HG02943 (cell line): Measurements from ENCODE around the gene UQCRC1.

ENCODE experiments used
- ATAC-seq: cut with Tn5 transposase; IDR thresholded peaks from one replicate; pipeline ENCODE4 v1.9.1; 2021; ENCODE audit warnings: mild to moderate bottlenecking, low read depth, moderate library complexity; ENCODE audit not compliant: unreplicated experiment

UQCRC1 gene

GRCh38 chr3:48599509-48600285 is 9.7 kb downstream of the UQCRC1 start:
- no peak for ATAC-seq

GRCh38 chr3:48599077-48599501 is 10.4 kb downstream of the UQCRC1 start:
- no peak for ATAC-seq

- no peak for ATAC-seq
Measured at GRCh38 chr3:48598323-48599076, 10.9 kb downstream of the UQCRC1 start.

GRCh38 chr3:48597408-48597800 is 12.0 kb downstream of the UQCRC1 start:
- no peak for ATAC-seq

GRCh38 chr3:48596676-48597407 is 12.6 kb downstream of the UQCRC1 start:
- ATAC-seq, result no peak

GRCh38 chr3:48596157-48596556 is 13.3 kb downstream of the UQCRC1 start:
- ATAC-seq, result no peak

- no peak for ATAC-seq
Measured at GRCh38 chr3:48595526-48596121, 13.8 kb downstream of the UQCRC1 start.

GRCh38 chr3:48595075-48595525 is 14.3 kb downstream of the UQCRC1 start, which contains the start of gene COL7A1:
Gene COL7A1 (minus strand): TSS chr3:48595329. CDS start chr3:48595159, 170 bp downstream.
- ATAC-seq, result no peak

GRCh38 chr3:48594417-48595049 is 14.9 kb downstream of the UQCRC1 start:
- no peak for ATAC-seq

- ATAC-seq, result no peak
Measured at GRCh38 chr3:48593337-48593736, 16.1 kb downstream of the UQCRC1 start.

- no peak for ATAC-seq
Measured at GRCh38 chr3:48592519-48593087, 16.8 kb downstream of the UQCRC1 start.

- ATAC-seq, result no peak
Measured at GRCh38 chr3:48591886-48592518, 17.4 kb downstream of the UQCRC1 start.

GRCh38 chr3:48591436-48591835 is 18.0 kb downstream of the UQCRC1 start:
- ATAC-seq, result no peak

GRCh38 chr3:48588230-48588629 is 21.2 kb downstream of the UQCRC1 start:
- ATAC-seq, result no peak

GRCh38 chr3:48587686-48588085 is 21.8 kb downstream of the UQCRC1 start:
- no peak for ATAC-seq

GRCh38 chr3:48585411-48585810 is 24.0 kb downstream of the UQCRC1 start:
- no peak for ATAC-seq

GRCh38 chr3:48584836-48585235 is 24.6 kb downstream of the UQCRC1 start:
- no peak for ATAC-seq

- ATAC-seq, result no peak
Measured at GRCh38 chr3:48581621-48582481, 27.6 kb downstream of the UQCRC1 start.
